ENCODE results near the gene CANX. TPM values are rescaled to one million over a fixed set of nuclear protein-coding genes. Genes with fewer than 3 reads are reported as not detected.

CANX gene
- total RNA-seq, 1 experiment from 2014 or later, result 621 TPM

Other genes with a start within 250 kb of the CANX start
- 15.7 and 21.8 TPM in 2 replicates for gene RUFY1, start 148.4 kb upstream of the CANX start, total RNA-seq (2014; rRNA removed; shearing (Covaris generic))
- 249 and 270 TPM in 2 replicates for gene HNRNPH1, start 75.3 kb upstream of the CANX start, total RNA-seq (2014; rRNA removed; shearing (Covaris generic))
- not detected in 2 replicates for gene CBY3, start 17.9 kb upstream of the CANX start, total RNA-seq (2014; rRNA removed; shearing (Covaris generic))
- 5.1 TPM in 2 replicates for gene MAML1, start 33.9 kb downstream of the CANX start, total RNA-seq (2014; rRNA removed; shearing (Covaris generic))
- gene LTC4S, start 95.0 kb downstream of the CANX start, total RNA-seq (2014; rRNA removed; shearing (Covaris generic)), result not detected in 2 replicates
- gene MGAT4B, start 107.9 kb downstream of the CANX start, total RNA-seq (2014; rRNA removed; shearing (Covaris generic)), result 87.6 and 90.0 TPM in 2 replicates
- gene SQSTM1, start 121.9 kb downstream of the CANX start, total RNA-seq (2014; rRNA removed; shearing (Covaris generic)), result 632 and 653 TPM in 2 replicates
- gene MRNIP, start 159.8 kb downstream of the CANX start, total RNA-seq (2014; rRNA removed; shearing (Covaris generic)), result 6.8 and 9.7 TPM in 2 replicates
- 24.4 and 24.7 TPM in 2 replicates for gene TBC1D9B, start 208.9 kb downstream of the CANX start, total RNA-seq (2014; rRNA removed; shearing (Covaris generic))